ENCODE data around the gene METTL6. TPM values are rescaled to one million over a fixed set of nuclear protein-coding genes. Genes with fewer than 3 reads are reported as not detected.
"Not testable (repeated sequence)": the region's sequence is repeated elsewhere in the genome, so short reads cannot be mapped to it uniquely, and the experiment has no call there.

METTL6 gene
- total and polyA plus RNA-seq, 7 donors = 6.5 to 18.5 (median 8.1) TPM

DNA sequence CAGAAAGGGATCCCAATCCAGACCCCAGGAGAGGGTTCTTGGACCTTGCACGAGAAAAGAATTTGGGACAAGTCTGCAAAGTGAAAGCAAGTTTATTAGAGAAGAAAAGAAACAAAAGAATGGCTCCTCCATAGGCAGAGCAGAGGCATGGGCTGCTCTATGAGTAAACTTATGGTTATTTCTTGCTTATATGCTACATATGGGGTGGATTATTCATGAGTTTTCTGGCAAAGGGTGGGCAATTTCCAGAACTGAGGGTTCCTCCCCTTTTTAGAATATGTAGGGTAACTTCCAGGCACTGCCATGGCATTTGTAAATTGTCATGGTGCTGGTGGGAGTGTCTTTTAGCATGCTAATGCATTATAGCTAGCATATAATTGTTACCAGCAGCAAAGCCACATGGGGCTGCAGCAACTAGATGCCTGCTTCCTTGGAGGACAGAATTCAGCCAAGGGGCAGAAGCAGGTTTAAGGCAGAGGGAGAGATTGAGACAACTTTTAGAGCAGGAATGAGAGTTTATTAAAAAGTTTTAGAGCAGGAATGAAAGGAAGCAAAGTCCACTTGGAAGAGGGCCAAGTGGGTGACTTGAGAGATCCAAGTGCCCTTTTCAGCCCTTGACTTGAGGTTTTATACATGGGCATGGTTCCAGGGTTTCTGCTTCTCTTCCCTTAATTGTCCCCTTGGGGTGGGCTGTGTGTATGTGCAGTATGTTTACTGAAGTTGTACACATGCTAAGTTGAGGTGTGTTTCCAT is 41.3 kb downstream of the METTL6 start:
- H3K27me3 ChIP-seq (ENCODE audit: insufficient read depth in 3 of 3, low read length in 2 of 3) = no peaks in the 10 kb centered on the region
- intact Hi-C loops (cut with DNase I) = loop anchor here in 1 of 2 donors (10.0 kb wide), 1 partner anchor 271 kb away; no protein-coding TSS in a partner anchor
- H3K9me3 ChIP-seq = no peaks in the 10 kb centered on the region
- TF ChIP-seq, protein P1, sequence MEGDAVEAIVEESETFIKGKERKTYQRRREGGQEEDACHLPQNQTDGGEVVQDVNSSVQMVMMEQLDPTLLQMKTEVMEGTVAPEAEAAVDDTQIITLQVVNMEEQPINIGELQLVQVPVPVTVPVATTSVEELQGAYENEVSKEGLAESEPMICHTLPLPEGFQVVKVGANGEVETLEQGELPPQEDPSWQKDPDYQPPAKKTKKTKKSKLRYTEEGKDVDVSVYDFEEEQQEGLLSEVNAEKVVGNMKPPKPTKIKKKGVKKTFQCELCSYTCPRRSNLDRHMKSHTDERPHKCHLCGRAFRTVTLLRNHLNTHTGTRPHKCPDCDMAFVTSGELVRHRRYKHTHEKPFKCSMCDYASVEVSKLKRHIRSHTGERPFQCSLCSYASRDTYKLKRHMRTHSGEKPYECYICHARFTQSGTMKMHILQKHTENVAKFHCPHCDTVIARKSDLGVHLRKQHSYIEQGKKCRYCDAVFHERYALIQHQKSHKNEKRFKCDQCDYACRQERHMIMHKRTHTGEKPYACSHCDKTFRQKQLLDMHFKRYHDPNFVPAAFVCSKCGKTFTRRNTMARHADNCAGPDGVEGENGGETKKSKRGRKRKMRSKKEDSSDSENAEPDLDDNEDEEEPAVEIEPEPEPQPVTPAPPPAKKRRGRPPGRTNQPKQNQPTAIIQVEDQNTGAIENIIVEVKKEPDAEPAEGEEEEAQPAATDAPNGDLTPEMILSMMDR (IDR thresholded peaks at IDR 0.05) = no peak
- ATAC-seq (no peak), DNase-seq (no peak)
- no peak overlapping the region for H3K27ac ChIP-seq
- no peaks in the 10 kb centered on the region for H3K4me1 ChIP-seq
- no peaks in the 10 kb centered on the region for H3K36me3 ChIP-seq (ENCODE audit: insufficient read depth in 1 of 2, low read depth in 1 of 2)
- 89 to 92% (median 90%) methylated on average over 1 of the region's 1 CpG for WGBS, 3 donors
- no peak overlapping the region for H3K4me3 ChIP-seq

DNA sequence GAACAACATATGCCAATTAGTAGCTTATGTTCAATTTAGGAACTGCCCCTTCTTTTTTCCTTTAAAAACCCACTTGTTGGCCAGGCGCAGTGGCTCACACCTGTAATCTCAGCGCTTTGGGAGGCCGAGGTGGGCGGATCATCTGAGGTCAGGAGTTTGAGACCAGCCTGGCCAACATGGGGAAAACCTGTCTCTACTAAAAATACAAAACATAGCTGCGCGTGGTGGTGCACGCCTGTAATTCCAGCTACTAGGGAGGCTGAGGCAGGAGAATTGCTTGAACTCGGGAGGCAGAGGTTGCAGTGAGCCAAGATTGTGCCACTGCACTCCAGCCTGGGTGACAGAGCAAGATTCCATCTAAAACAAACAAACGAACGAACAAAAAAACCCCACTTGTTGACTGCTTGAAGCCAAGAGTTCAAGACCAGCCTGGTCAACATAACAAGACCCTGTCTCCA is 42.1 kb downstream of the METTL6 start:
- DNase-seq; H3K9me3 ChIP-seq; ATAC-seq; H3K36me3 ChIP-seq (ENCODE audit: insufficient read depth in 1 of 2, low read depth in 1 of 2); H3K4me3 ChIP-seq; H3K27me3 ChIP-seq (ENCODE audit: insufficient read depth in 3 of 3, low read length in 2 of 3); H3K4me1 ChIP-seq; H3K27ac ChIP-seq: not testable (repeated sequence)
- intact Hi-C loops (cut with DNase I) = loop anchor here in 1 of 2 donors (10.0 kb wide), 1 partner anchor 270 kb away; no protein-coding TSS in a partner anchor
- WGBS, 3 donors = 83 to 87% (median 85%) methylated on average over 10 of the region's 10 CpGs

DNA sequence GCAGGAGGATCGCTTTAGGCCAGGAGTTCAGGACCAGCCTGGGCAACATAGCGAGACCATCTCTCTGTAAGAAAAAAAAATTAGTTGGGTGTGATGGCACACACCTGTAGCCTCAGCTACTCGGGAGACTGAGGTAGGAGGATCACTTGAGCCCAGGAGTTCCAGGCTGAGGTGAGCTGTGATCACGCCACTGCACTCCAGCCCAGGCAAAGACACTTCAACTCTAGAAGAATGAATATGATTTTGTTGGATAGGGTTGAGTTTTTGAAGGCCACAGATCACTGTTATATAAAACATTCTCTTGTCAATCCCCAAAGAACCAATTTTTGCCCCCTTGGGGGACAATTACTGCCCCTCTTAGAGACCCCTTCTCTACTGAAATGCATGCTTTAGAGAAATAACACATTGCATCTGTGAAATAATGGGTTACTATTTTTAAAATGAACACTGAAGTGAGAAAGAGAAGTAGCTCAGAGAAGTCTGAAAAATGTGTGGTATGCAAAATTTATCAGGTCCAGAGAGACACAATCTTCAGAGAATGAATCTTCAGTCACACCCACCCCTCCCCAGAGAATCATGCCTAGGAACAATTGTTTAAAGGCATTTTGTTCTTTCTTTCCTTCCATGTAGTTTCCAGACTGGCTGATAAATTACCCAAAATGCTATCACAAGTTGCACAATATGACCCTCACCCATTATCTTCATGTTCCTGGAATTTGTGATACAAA is 42.7 kb downstream of the METTL6 start:
- Histone ChIP-seq H3K9me3 (no peaks in the 10 kb centered on the region), H3K27me3 (ENCODE audit: insufficient read depth in 3 of 3, low read length in 2 of 3) (no peaks in the 10 kb centered on the region), H3K4me1 (no peaks in the 10 kb centered on the region), H3K27ac (no peak overlapping the region), H3K4me3 (no peak overlapping the region), H3K36me3 (ENCODE audit: insufficient read depth in 1 of 2, low read depth in 1 of 2) (no peaks in the 10 kb centered on the region)
- TF ChIP-seq, protein P1 (IDR thresholded peaks at IDR 0.05) = no peak
- intact Hi-C loops (cut with DNase I) = loop anchor here (5.0 to 10.0 kb wide), 2 partner anchors 270 to 277 kb away; no protein-coding TSS in a partner anchor
- 85 to 95% (median 88%) methylated on average over 4 of the region's 4 CpGs for WGBS, 3 donors
- DNase-seq (no peak), ATAC-seq (no peak)

DNA sequence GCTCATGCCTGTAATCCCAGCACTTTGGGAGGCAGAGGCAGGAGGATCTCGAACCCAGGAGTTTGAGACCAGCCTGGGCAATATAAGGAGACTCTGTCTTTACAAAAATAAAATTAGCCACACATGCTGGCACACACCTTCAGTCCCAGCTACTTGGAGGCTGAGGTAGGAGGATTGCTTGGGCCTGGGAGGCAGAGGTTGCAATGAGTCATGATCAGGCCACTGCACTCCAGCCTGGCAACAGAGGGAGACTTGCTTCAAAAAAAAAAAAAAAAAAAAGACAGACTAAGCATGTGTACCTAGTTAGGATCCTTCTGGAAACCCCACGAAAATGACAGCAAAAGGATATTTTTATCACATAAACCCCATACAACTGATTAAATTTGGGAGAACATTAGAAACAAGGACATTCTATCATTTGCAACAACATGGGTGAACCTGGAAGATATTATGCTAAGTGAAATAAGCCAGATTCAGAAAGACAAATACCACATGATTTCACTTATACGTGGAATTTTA is 44.9 kb downstream of the METTL6 start:
- Histone ChIP-seq H3K27ac (no peak overlapping the region), H3K36me3 (ENCODE audit: insufficient read depth in 1 of 2, low read depth in 1 of 2) (no peaks in the 10 kb centered on the region), H3K9me3 (no peaks in the 10 kb centered on the region), H3K4me3 (no peak overlapping the region), H3K27me3 (ENCODE audit: insufficient read depth in 3 of 3, low read length in 2 of 3) (no peaks in the 10 kb centered on the region), H3K4me1 (no peaks in the 10 kb centered on the region)
- ATAC-seq (no peak), DNase-seq (no peak)
- WGBS, 3 donors = 84 to 89% (median 89%) methylated on average over 3 of the region's 3 CpGs
- intact Hi-C loops (cut with DNase I) = loop anchor here (5.0 to 10.0 kb wide), 2 partner anchors 268 to 275 kb away; no protein-coding TSS in a partner anchor
- TF ChIP-seq, protein P1 (IDR thresholded peaks at IDR 0.05) = no peak
